AG10803 (cell line): ENCODE data around the gene SETD1A.

Experiments used
- DNase-seq: peaks from one replicate; pipeline ENCODE4 v3.0.0; 2010; ENCODE audit warnings: low read depth
- H3K4me3 ChIP-seq: 2 replicates; pipeline ENCODE4 v1.5.1; 2011; ENCODE audit warnings: mild to moderate bottlenecking, low read length, control low read depth
- TF ChIP-seq, protein P1 (sequence below): conservative IDR thresholded peaks from 2 replicates; pipeline ENCODE4 v1.5.1; 2011; ENCODE audit warnings: mild to moderate bottlenecking, low read length, control low read depth, inconsistent platforms

The SETD1A gene

DNA sequence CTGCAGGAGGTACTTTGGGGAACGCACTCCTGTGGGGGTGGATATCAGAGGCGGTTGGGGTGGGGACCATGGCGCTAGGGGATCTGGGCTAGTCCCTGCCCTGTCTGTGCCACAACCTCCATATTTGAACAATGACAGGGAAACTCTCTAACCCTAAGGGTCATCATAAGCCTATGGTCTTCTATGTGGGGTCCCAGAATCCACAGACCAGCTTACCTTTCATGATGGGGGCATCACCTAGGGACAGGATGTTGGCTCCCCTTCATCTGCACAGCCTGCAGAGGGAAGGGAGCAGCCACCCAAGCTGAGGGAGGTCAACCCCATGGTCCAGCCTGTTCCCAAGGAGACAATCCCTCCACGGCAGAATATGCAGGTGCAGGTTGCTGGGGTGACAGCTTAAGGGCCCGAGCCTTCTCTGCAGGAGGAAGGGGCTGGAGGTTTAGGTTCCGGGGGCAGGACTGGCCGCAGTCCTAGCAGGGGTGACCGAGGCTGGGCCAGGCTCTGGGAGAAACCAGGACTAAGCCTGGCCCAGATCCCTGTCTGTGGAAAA, 7.0 kb upstream of the SETD1A start:
- H3K4me3 ChIP-seq: peak overlapping the region; percentile 70

DNA sequence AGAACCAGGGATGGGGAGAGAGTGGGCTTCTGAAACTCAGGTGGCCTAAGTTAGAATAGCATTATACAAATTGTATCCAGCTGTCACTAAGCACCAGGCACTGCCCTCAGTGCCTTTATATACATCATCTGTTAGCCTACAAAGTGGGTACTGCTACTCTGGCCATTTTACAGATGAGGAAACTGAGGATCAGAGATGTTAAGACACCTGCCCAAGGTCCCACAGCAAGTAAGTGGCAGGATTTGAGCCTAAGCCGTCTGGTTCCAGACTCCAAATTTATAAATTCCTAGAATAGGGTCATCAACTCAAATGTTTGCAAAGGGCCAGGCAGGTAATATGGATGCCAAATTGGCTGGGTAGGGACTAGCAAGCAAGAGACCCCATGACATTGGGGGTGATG, 6.4 kb upstream of the SETD1A start:
- H3K4me3 ChIP-seq: no peak overlapping the region
- TF ChIP-seq, protein P1, sequence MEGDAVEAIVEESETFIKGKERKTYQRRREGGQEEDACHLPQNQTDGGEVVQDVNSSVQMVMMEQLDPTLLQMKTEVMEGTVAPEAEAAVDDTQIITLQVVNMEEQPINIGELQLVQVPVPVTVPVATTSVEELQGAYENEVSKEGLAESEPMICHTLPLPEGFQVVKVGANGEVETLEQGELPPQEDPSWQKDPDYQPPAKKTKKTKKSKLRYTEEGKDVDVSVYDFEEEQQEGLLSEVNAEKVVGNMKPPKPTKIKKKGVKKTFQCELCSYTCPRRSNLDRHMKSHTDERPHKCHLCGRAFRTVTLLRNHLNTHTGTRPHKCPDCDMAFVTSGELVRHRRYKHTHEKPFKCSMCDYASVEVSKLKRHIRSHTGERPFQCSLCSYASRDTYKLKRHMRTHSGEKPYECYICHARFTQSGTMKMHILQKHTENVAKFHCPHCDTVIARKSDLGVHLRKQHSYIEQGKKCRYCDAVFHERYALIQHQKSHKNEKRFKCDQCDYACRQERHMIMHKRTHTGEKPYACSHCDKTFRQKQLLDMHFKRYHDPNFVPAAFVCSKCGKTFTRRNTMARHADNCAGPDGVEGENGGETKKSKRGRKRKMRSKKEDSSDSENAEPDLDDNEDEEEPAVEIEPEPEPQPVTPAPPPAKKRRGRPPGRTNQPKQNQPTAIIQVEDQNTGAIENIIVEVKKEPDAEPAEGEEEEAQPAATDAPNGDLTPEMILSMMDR: no peak
- DNase-seq: no peak

More for the DNA sequence above, 7.0 kb upstream of the SETD1A start:
- TF ChIP-seq, protein P1: no peak
- no peak for DNase-seq

DNA sequence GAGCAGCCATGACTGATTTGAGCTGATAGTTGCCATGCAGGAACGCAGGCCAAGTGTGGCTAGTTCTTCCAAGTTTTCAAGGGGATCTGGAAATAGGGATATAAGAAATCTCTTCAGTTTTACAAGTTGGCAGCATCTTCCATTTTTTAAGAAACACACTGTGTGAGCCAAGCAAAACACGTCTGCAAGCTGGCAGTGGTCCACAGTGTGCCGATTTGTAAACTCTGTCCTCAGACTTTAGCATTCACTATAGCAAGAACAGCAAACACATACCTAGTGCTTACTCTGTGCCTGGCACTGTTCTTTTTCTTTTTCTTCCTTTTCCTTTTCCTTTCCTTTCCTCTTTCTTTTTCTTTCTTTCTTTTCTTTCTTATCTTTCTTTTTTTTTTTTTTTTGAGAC, 5.8 kb upstream of the SETD1A start:
- TF ChIP-seq, protein P1: no peak
- H3K4me3 ChIP-seq: no peak overlapping the region
- peak; percentile 58 for DNase-seq

DNA sequence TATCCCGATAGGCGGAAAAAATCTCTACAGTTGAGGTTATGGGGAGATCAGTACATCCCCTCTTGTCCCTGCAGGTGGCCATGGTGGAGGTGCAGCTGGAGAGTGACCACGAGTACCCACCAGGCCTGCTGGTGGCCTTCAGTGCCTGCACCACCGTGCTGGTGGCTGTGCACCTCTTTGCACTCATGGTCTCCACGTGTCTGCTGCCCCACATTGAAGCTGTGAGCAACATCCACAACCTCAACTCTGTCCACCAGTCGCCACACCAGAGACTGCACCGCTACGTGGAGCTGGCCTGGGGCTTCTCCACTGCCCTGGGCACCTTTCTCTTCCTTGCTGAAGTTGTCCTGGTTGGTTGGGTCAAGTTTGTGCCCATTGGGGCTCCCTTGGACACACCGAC, 4.4 kb upstream of the SETD1A start:
- H3K4me3 ChIP-seq: no peak overlapping the region
- TF ChIP-seq, protein P1: no peak
- DNase-seq: no peak

GRCh38 chr16:30953511-30954124, 3.9 kb upstream of the SETD1A start:
- DNase-seq: peak; percentile 67

DNA sequence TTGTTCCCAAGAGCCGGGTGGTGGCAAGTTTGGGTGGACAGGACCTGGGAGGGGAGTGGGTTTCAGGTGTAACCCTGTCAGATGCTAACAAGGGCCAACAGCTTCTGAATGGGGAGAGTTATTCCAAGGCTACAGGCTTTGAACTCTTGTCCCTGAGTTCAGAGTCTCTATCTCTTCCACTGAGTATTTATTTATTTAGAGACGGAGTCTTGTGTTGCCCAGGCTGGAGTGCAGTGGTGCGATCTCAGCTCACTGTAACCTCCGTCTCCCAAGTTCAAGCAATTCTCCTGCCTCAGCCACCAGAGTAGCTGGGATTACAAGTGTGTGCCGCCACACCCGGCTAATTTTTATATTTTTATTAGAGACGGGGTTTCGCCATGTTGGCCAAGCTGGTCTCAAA, 2.6 kb upstream of the SETD1A start:
- TF ChIP-seq, protein P1: no peak
- no peak for DNase-seq
- H3K4me3 ChIP-seq: no peak overlapping the region

More at GRCh38 chr16:30953511-30954124, 3.9 kb upstream of the SETD1A start:
- TF ChIP-seq, protein P1: peak; percentile 70
- no peak overlapping the region for H3K4me3 ChIP-seq

DNA sequence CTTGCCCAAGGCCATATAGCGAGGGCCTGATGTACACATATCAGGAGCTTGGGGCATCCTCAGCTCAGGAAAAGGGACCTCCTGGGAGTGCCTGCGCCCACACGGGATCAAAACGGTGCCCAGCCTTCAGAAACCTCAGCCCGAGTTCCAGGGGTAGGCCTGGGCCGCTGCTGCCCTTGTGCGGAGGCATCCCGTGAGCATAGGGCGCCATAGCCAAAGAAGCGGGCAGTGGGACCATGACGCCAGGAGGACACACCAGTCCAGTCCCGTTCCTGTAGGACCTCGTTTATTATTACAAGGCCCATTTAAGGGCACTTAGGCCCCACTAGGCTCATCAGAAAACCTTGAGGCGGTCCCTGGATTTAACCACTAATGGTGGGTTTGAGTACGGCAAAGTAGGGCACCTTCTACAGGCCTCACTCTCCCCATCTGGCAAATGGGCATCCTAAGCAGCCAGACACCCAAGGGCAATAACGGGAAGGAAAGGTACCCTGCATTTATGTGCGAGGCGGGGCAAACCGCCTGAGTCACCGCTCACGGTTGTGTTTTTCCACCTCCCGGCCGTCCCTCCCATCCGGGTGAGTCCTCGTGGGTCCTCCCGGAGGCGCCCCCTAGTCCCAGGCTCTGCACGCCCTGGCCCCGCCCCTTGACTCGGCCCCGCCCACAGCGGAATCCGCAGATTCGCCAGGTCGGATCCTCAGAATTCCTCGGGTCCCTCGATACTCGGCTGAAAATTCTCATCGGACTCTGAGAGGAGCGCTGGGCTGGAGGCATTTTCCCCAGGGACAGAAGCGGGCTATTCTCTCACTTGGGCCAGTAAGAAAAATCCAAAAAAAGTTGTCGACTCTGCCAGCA, 726 bp upstream of the SETD1A start:
- H3K4me3 ChIP-seq: peak overlapping the region; percentile 87
- DNase-seq: peak; percentile 78
- TF ChIP-seq, protein P1: peak; percentile 42
